PC-9 (cell line): ENCODE data around the gene ANKRD34B. TPM values are rescaled to one million over a fixed set of nuclear protein-coding genes. Genes with fewer than 3 reads are reported as not detected.

Experiments used
- BruUV-seq: library from RNA; stranded (reverse); fragments of 400-500 nt; replicated peaks from 2 replicates; lab custom pipeline; 2021; lab: Mats Ljungman, UMichigan
- CTCF ChIA-PET: fragments of 300-600 bp; sonication (Branson Sonifier 250); formaldehyde crosslinking; loops from one replicate; lab custom pipeline; 2022; ENCODE audit warnings: antibody characterized with exemption; lab: Charles Lee
- POLR2A ChIA-PET: fragments of 300-600 bp; sonication (Branson Sonifier 250); formaldehyde crosslinking; loops from one replicate; lab custom pipeline; 2022; ENCODE audit warnings: antibody characterized with exemption; ENCODE audit not compliant: unreplicated experiment; lab: Charles Lee
- DNase-seq, 2 experiments: peaks; one replicate each; pipeline versions ENCODE4 v3.0.0 to v3.0.0-alpha.2; 2015 to 2022; ENCODE audit warnings: mixed read lengths in 1 of 2
- H2AFZ ChIP-seq: fragments of 200-600 bp; sonication (generic); 2 replicates; pipeline ENCODE4 v1.8.1; 2017; ENCODE audit warnings: antibody characterized with exemption
- H3F3A ChIP-seq: fragments of 200-600 bp; sonication (generic); 2 replicates; pipeline ENCODE4 v1.8.1; 2017; ENCODE audit warnings: antibody characterized with exemption, mild to moderate bottlenecking, low read depth; ENCODE audit not compliant: insufficient read depth
- H3K27ac ChIP-seq: fragments of 200-600 bp; sonication (generic); 2 replicates; pipeline ENCODE4 v1.6.1; 2016; ENCODE audit warnings: mixed run types
- H3K27me3 ChIP-seq: fragments of 200-600 bp; sonication (generic); 2 replicates; pipeline ENCODE4 v1.6.1; 2016; ENCODE audit warnings: low read depth, mixed run types; ENCODE audit not compliant: insufficient read depth
- H3K36me3 ChIP-seq: fragments of 200-600 bp; sonication (generic); 2 replicates; pipeline ENCODE4 v1.6.1; 2016; ENCODE audit warnings: low read depth, mixed run types
- H3K4me1 ChIP-seq: fragments of 200-600 bp; sonication (generic); replicated peaks from 2 replicates; pipeline ENCODE4 v1.6.1; 2016; ENCODE audit warnings: mixed run types; ENCODE audit not compliant: insufficient read depth
- H3K4me2 ChIP-seq: fragments of 200-600 bp; sonication (generic); 2 replicates; pipeline ENCODE4 v1.6.1; 2017; ENCODE audit warnings: mixed run types
- H3K4me3 ChIP-seq: fragments of 200-600 bp; sonication (generic); 2 replicates; pipeline ENCODE4 v1.6.1; 2016; ENCODE audit warnings: mixed run types
- H3K79me2 ChIP-seq: fragments of 200-600 bp; sonication (generic); 2 replicates; pipeline ENCODE4 v1.6.1; 2017; ENCODE audit warnings: low read depth, mixed run types
- H3K9me2 ChIP-seq: fragments of 200-600 bp; sonication (generic); 2 replicates; pipeline ENCODE4 v1.8.1; 2017; ENCODE audit warnings: mild to moderate bottlenecking; ENCODE audit not compliant: insufficient read depth
- H3K9me3 ChIP-seq: fragments of 200-600 bp; sonication (generic); 2 replicates; pipeline ENCODE4 v1.8.1; 2016; ENCODE audit warnings: low read depth; ENCODE audit not compliant: insufficient read depth
- H4K20me1 ChIP-seq: fragments of 200-600 bp; sonication (generic); 2 replicates; pipeline ENCODE4 v1.8.1; 2017; ENCODE audit not compliant: insufficient read depth
- EZH2 ChIP-seq: fragments of 200-600 bp; sonication (generic); IDR thresholded peaks from 2 replicates; pipeline ENCODE4 v1.8.0; 2017; ENCODE audit warnings: antibody characterized with exemption, low read depth
- intact Hi-C: fragments of 100-400 bp; cut with micrococcal nuclease; formaldehyde crosslinking; loops from one replicate; pipeline ENCODE4 v1.10.0; 2022; ENCODE audit not compliant: unreplicated experiment
- total RNA-seq: library from RNA; stranded (reverse); gene quantifications from 2 replicates; pipeline ENCODE4 v1.2.3, GENCODE V29; 2021
- TF ChIP-seq, protein P1 (sequence below): fragments of 200-600 bp; sonication (generic); conservative IDR thresholded peaks from 2 replicates; pipeline ENCODE4 v1.6.1; 2017; ENCODE audit warnings: mixed run types, antibody characterized with exemption, mild to moderate bottlenecking, moderate library complexity

The ANKRD34B gene
- total RNA-seq, 1 experiment from 2014 or later: 0.26 TPM

- DNase-seq: no peak
- H3K9me2 ChIP-seq: no peaks in the 10 kb centered on the region
- H3K4me3 ChIP-seq: no peak overlapping the region
- BruUV-seq: no TSS peak
- H3F3A ChIP-seq: no peaks in the 10 kb centered on the region
- no peak overlapping the region for H3K27ac ChIP-seq
- H3K9me3 ChIP-seq: no peaks in the 10 kb centered on the region
- no peak overlapping the region for H2AFZ ChIP-seq
- no peaks in the 10 kb centered on the region for H3K36me3 ChIP-seq
- intact Hi-C loops: no loop called here
- H3K27me3 ChIP-seq: no peaks in the 10 kb centered on the region
- TF ChIP-seq EZH2: no peak
- TF ChIP-seq, protein P1, sequence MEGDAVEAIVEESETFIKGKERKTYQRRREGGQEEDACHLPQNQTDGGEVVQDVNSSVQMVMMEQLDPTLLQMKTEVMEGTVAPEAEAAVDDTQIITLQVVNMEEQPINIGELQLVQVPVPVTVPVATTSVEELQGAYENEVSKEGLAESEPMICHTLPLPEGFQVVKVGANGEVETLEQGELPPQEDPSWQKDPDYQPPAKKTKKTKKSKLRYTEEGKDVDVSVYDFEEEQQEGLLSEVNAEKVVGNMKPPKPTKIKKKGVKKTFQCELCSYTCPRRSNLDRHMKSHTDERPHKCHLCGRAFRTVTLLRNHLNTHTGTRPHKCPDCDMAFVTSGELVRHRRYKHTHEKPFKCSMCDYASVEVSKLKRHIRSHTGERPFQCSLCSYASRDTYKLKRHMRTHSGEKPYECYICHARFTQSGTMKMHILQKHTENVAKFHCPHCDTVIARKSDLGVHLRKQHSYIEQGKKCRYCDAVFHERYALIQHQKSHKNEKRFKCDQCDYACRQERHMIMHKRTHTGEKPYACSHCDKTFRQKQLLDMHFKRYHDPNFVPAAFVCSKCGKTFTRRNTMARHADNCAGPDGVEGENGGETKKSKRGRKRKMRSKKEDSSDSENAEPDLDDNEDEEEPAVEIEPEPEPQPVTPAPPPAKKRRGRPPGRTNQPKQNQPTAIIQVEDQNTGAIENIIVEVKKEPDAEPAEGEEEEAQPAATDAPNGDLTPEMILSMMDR: no peak
- no peak overlapping the region for H3K4me2 ChIP-seq
- POLR2A ChIA-PET: no interaction called here
- H4K20me1 ChIP-seq: no peaks in the 10 kb centered on the region
- CTCF ChIA-PET: no interaction called here
- no peaks in the 10 kb centered on the region for H3K79me2 ChIP-seq
- H3K4me1 ChIP-seq: no peaks in the 10 kb centered on the region
These were observed 27.4 kb upstream of the ANKRD34B start for GRCh38 chr5:80597500-80597899.

DNA sequence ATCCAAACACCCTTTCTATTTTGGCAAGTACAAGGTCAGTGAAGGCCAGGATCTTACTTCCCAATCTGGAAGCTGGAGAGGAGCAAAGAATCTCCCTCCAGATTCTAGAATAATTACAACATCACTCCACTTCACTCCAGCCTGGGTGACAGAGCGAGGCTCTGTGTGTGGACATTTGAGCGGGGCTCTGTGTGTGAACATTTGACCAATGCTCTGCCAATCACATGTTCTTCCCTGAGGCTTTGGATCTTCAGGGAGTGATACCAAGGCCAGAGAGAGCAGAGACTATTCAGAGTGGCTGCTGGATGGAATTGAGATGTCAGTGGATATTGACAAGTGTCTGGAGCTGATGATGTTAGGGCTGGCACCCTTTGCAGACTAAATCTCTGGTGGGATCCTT, 24.7 kb upstream of the ANKRD34B start:
- ChIA-PET CTCF (no interaction called here), POLR2A (no interaction called here)
- H2AFZ ChIP-seq: no peak overlapping the region
- no peaks in the 10 kb centered on the region; the same call in 1 of the 2 replicates for H3K9me2 ChIP-seq
- H3K9me3 ChIP-seq: no peaks in the 10 kb centered on the region
- H3K4me1 ChIP-seq: peaks cover 9% of the 10 kb centered on the region; the same call in 1 of the 2 replicates
- H3K36me3 ChIP-seq: no peaks in the 10 kb centered on the region
- no TSS peak for BruUV-seq
- no peak overlapping the region for H3K27ac ChIP-seq
- no peak overlapping the region for H3K4me3 ChIP-seq
- DNase-seq: no peak
- H3F3A ChIP-seq: no peaks in the 10 kb centered on the region
- H4K20me1 ChIP-seq: no peaks in the 10 kb centered on the region
- no peaks in the 10 kb centered on the region for H3K79me2 ChIP-seq
- intact Hi-C loops: no loop called here
- no peak for TF ChIP-seq EZH2
- TF ChIP-seq, protein P1: no peak
- H3K4me2 ChIP-seq: no peak overlapping the region
- no peaks in the 10 kb centered on the region for H3K27me3 ChIP-seq

DNA sequence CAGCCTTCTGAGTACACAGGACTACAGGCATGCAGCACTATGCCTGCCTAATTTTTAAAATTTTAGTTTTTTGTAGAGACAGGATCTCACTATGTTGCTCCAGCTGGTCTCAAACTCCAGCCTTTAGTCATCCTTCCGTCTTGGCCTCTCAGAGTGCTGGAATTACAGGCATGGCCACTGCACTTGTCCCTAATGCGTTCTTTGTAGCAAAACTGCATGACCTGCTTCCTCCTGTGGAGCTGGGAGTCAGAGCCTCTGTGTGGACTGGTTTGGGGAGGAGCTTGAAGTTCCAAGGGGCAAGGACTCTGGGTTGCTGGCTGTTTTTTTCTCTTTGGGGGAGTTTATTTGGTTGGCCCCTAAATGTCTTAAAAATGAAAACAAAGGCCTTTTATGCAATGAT, 22.7 kb upstream of the ANKRD34B start:
- intact Hi-C loops: no loop called here
- Histone ChIP-seq H3K27me3 (no peaks in the 10 kb centered on the region), H3K4me3 (no peak overlapping the region), H3F3A (no peaks in the 10 kb centered on the region), H3K27ac (no peak overlapping the region), H3K9me3 (no peaks in the 10 kb centered on the region), H3K9me2 (no peaks in the 10 kb centered on the region; the same call in 1 of the 2 replicates), H2AFZ (no peak overlapping the region), H3K4me1 (peaks cover 9% of the 10 kb centered on the region; the same call in 1 of the 2 replicates), H3K79me2 (no peaks in the 10 kb centered on the region), H3K36me3 (no peaks in the 10 kb centered on the region), H4K20me1 (no peaks in the 10 kb centered on the region), H3K4me2 (no peak overlapping the region)
- CTCF ChIA-PET: no interaction called here
- no TSS peak for BruUV-seq
- POLR2A ChIA-PET: no interaction called here
- no peak for DNase-seq
- TF ChIP-seq, protein P1: no peak
- TF ChIP-seq EZH2: no peak
